H9 (cell line): ENCODE results near the gene LMNTD2. TPM values are rescaled to one million over a fixed set of nuclear protein-coding genes. Genes with fewer than 3 reads are reported as not detected.
A peak's percentile ranks its signal among the peaks of the same experiment; 100 is the strongest.

Experiments
- DNase-seq: peaks from one replicate; pipeline ENCODE4 v3.0.0-alpha.2; 2017
- H2AFZ ChIP-seq: one replicate; pipeline ENCODE4 v1.6.1; 2013; ENCODE audit warnings: mild to moderate bottlenecking, low read length, control low read depth, moderate library complexity
- H2AK5ac ChIP-seq: 2 replicates; pipeline ENCODE4 v1.6.1; 2013; ENCODE audit warnings: low read length, control low read depth, mixed read lengths; ENCODE audit not compliant: insufficient read length
- H2BK120ac ChIP-seq: one replicate; pipeline ENCODE4 v1.6.1; 2013; ENCODE audit warnings: low read depth, mild to moderate bottlenecking, low read length, control low read depth, inconsistent platforms; ENCODE audit not compliant: poor library complexity, severe bottlenecking
- H2BK12ac ChIP-seq: 2 replicates; pipeline ENCODE4 v1.6.1; 2013; ENCODE audit warnings: low read length, control low read depth, mixed read lengths, low read depth; ENCODE audit not compliant: insufficient read length
- H2BK15ac ChIP-seq: 2 replicates; pipeline ENCODE4 v1.6.1; 2013; ENCODE audit warnings: low read depth, low read length, control low read depth
- H2BK20ac ChIP-seq: one replicate; pipeline ENCODE4 v1.6.1; 2013; ENCODE audit warnings: low read depth, mild to moderate bottlenecking, low read length, control low read depth, inconsistent platforms; ENCODE audit not compliant: poor library complexity, severe bottlenecking
- H2BK5ac ChIP-seq: 2 replicates; pipeline ENCODE4 v1.6.1; 2013; ENCODE audit warnings: low read length, control low read depth, mixed read lengths; ENCODE audit not compliant: insufficient read length
- H3K14ac ChIP-seq: 2 replicates; pipeline ENCODE4 v1.6.1; 2013; ENCODE audit warnings: low read length, control low read depth; ENCODE audit not compliant: insufficient read depth
- H3K18ac ChIP-seq: 2 replicates; pipeline ENCODE4 v1.6.1; 2013; ENCODE audit warnings: low read depth, mild to moderate bottlenecking, mixed read lengths, low read length, control low read depth; ENCODE audit not compliant: insufficient read length
- H3K23ac ChIP-seq: 2 replicates; pipeline ENCODE4 v1.6.1; 2013; ENCODE audit warnings: low read length, control low read depth, mixed read lengths, low read depth; ENCODE audit not compliant: insufficient read length
- H3K23me2 ChIP-seq: 2 replicates; pipeline ENCODE4 v1.6.1; 2013; ENCODE audit warnings: low read depth, mild to moderate bottlenecking, mixed read lengths, low read length, control low read depth; ENCODE audit not compliant: insufficient read length, poor library complexity, severe bottlenecking
- H3K27ac ChIP-seq: 2 replicates; pipeline ENCODE4 v1.5.1; 2013; ENCODE audit warnings: low read length, control low read depth, mixed read lengths, low read depth; ENCODE audit not compliant: insufficient read length
- H3K27me3 ChIP-seq: 2 replicates; pipeline ENCODE4 v1.6.1; 2013; ENCODE audit warnings: low read length, control low read depth, inconsistent platforms; ENCODE audit not compliant: insufficient read depth
- H3K4ac ChIP-seq: 2 replicates; pipeline ENCODE4 v1.6.1; 2013; ENCODE audit warnings: low read depth, mild to moderate bottlenecking, control low read depth, inconsistent platforms, low read length, moderate library complexity
- H3K4me1 ChIP-seq: 2 replicates; pipeline ENCODE4 v1.6.1; 2013; ENCODE audit warnings: low read length, control low read depth, inconsistent platforms; ENCODE audit not compliant: insufficient read depth
- H3K4me2 ChIP-seq: 2 replicates; pipeline ENCODE4 v1.6.1; 2013; ENCODE audit warnings: low read length, control low read depth, mixed read lengths; ENCODE audit not compliant: insufficient read length, insufficient read depth
- H3K56ac ChIP-seq: 2 replicates; pipeline ENCODE4 v1.6.1; 2013; ENCODE audit warnings: low read depth, mild to moderate bottlenecking, mixed read lengths, low read length, control low read depth; ENCODE audit not compliant: insufficient read length
- H3K79me1 ChIP-seq: 2 replicates; pipeline ENCODE4 v1.6.1; 2013; ENCODE audit warnings: low read depth, mild to moderate bottlenecking, moderate library complexity, low read length, control low read depth, inconsistent platforms; ENCODE audit not compliant: insufficient read depth, poor library complexity, severe bottlenecking
- H3K79me2 ChIP-seq: 2 replicates; pipeline ENCODE4 v1.6.1; 2013; ENCODE audit warnings: low read length, control low read depth, inconsistent platforms; ENCODE audit not compliant: insufficient read depth
- H3K9ac ChIP-seq: 2 replicates; pipeline ENCODE4 v1.6.1; 2013; ENCODE audit warnings: low read length, control low read depth, mixed read lengths; ENCODE audit not compliant: insufficient read length; ENCODE audit errors: extremely low read depth
- H3K9me3 ChIP-seq: one replicate; pipeline ENCODE4 v1.6.1; 2013; ENCODE audit warnings: low read depth, low read length, inconsistent platforms; ENCODE audit not compliant: control insufficient read depth
- H3T11ph ChIP-seq: one replicate; pipeline ENCODE4 v1.6.1; 2013; ENCODE audit warnings: mild to moderate bottlenecking, low read length, control low read depth, inconsistent platforms
- H4K20me1 ChIP-seq: one replicate; pipeline ENCODE4 v1.6.1; 2013; ENCODE audit not compliant: control insufficient read depth, insufficient read length, insufficient read depth
- H4K5ac ChIP-seq: 2 replicates; pipeline ENCODE4 v1.6.1; 2013; ENCODE audit warnings: low read depth, mild to moderate bottlenecking, mixed read lengths, low read length, control low read depth; ENCODE audit not compliant: insufficient read length
- H4K8ac ChIP-seq: replicated peaks from 2 replicates; pipeline ENCODE4 v1.6.1; 2013; ENCODE audit warnings: low read length, control low read depth, mixed read lengths, low read depth; ENCODE audit not compliant: insufficient read length
- H4K91ac ChIP-seq: 2 replicates; pipeline ENCODE4 v1.6.1; 2013; ENCODE audit warnings: low read depth, mild to moderate bottlenecking, moderate library complexity, mixed read lengths, low read length, control low read depth; ENCODE audit not compliant: insufficient read length
- H3K27ac Mint-ChIP-seq, 3 experiments: 2 replicates in 2 of 3; 3 replicates in 1 of 3; pipeline ENCODE4 v1.8.0; 2020 to 2021; ENCODE audit warnings: mixed read lengths in 3 of 3, mild to moderate bottlenecking in 1 of 3, moderate library complexity in 1 of 3
- H3K27me3 Mint-ChIP-seq: 2 replicates; pipeline ENCODE4 v1.8.0; 2021; ENCODE audit warnings: low read depth, mild to moderate bottlenecking, moderate library complexity, mixed read lengths
- H3K36me3 Mint-ChIP-seq, 3 experiments: 2 replicates in 2 of 3; 3 replicates in 1 of 3; pipeline ENCODE4 v1.8.0; 2020 to 2021; ENCODE audit warnings: low read depth in 3 of 3, mixed read lengths in 3 of 3; ENCODE audit not compliant: insufficient read depth in 1 of 3
- H3K4me1 Mint-ChIP-seq, 2 experiments: 2 replicates each; pipeline ENCODE4 v1.8.0; 2020; ENCODE audit warnings: mixed read lengths in 2 of 2
- H3K4me3 Mint-ChIP-seq, 2 experiments: 2 replicates in 1 of 2; 3 replicates in 1 of 2; pipeline ENCODE4 v1.8.0; 2020 to 2021; ENCODE audit warnings: mild to moderate bottlenecking in 2 of 2, mixed read lengths in 2 of 2, moderate library complexity in 1 of 2
- H3K9me3 Mint-ChIP-seq, 2 experiments: 2 replicates in 1 of 2; 3 replicates in 1 of 2; pipeline ENCODE4 v1.8.0; 2020; ENCODE audit warnings: mild to moderate bottlenecking in 2 of 2, mixed read lengths in 2 of 2, moderate library complexity in 1 of 2
- WGBS: extraction: QIAGEN DNeasy Blood & Tissue Kit; methylation state at CpG from one replicate; pipeline ENCODE4 v1.1.7; 2013; ENCODE audit warnings: missing lambda C conversion rate, low lambda C conversion rate, mixed read lengths; ENCODE audit not compliant: insufficient read length; ENCODE audit errors: extremely low coverage; 5-methylcytosine and 5-hydroxymethylcytosine counted together
- total RNA-seq: library from RNA; stranded (reverse); gene quantifications from 2 replicates; pipeline ENCODE4 v1.2.1, GENCODE V29; 2021
- TF ChIP-seq, protein P1 (sequence below): fragments of 200-600 bp; sonication (generic); conservative IDR thresholded peaks from 3 replicates; pipeline ENCODE4 v1.8.0; 2021; ENCODE audit warnings: antibody characterized with exemption, mild to moderate bottlenecking

Gene LMNTD2
- total RNA-seq, 1 experiment from 2014 or later: 4.7 TPM

DNA sequence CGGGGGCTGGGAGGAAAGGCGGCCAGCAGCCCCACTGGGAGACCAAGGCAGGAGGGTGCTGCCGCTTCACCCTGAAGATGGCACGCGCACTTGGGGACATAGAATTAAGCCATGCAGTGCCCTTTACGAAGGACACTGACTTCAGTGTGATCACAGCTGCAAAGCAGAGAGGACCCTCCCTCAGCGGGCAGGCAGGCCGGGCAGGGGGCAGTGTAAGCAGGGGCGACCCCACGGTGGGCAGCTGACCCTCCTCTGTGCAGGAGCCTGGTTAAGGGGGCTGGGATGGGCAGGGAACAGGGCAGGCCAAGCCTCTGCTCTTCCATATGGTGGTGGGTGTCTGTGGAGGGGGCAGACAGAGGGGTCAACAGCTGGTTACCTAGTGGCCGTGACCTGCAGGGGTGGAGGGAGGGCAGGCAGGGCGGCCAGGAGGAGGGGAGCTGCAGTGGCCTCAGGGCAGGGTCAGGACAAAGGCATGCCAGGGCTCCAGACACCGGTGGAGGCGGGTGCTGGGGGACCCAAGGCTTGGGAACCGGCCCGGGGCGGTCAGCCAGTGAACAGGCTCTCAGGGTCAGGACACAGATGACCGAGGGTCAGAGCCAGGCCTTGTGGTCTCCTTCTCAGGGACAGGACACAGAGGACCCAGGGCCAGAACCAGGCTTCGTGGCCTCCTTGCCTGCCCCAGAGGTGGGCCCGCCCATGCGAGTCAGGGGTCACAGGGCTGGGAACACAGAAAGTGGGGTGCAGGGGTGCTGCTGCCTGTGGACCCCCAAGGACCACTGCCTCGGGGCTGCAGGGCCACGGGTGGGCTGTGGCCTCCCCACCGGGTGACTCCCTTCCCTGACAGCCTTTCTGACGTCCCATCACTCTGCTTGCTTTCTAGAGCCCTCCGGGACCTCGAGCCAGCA, 7.2 kb downstream of the LMNTD2 start:
- no peak overlapping the region for H2AK5ac ChIP-seq
- no peak overlapping the region for H3K4me2 ChIP-seq
- H2BK120ac ChIP-seq: no peak overlapping the region
- no peak overlapping the region for H3K18ac ChIP-seq
- no peak overlapping the region for H3T11ph ChIP-seq
- H3K79me2 ChIP-seq: no peaks in the 10 kb centered on the region
- Mint-ChIP-seq H3K27me3 (peaks cover 33% of the 10 kb centered on the region), H3K36me3 (peaks cover 0 to 2% (median 0%) of the 10 kb centered on the region in 3 experiments; a peak in 4 of 7 replicates), H3K9me3 (no peaks in the 10 kb centered on the region; a peak in 2 of 5 replicates), H3K4me3 (peak overlapping the region in 1 of 2 experiments; percentile 60; a peak in 2 of 5 replicates), H3K27ac (no peak overlapping the region), H3K4me1 (peaks cover 3 to 6% of the 10 kb centered on the region in 2 experiments)
- no peak overlapping the region for H3K56ac ChIP-seq
- H4K5ac ChIP-seq: no peak overlapping the region
- H3K23ac ChIP-seq: no peak overlapping the region
- no peak overlapping the region for H2BK20ac ChIP-seq
- H2BK5ac ChIP-seq: no peak overlapping the region
- no peak overlapping the region for H4K91ac ChIP-seq
- H3K14ac ChIP-seq: no peak overlapping the region
- no peak overlapping the region for H4K8ac ChIP-seq
- no peaks in the 10 kb centered on the region for H3K9me3 ChIP-seq
- no peaks in the 10 kb centered on the region for H4K20me1 ChIP-seq
- TF ChIP-seq, protein P1, sequence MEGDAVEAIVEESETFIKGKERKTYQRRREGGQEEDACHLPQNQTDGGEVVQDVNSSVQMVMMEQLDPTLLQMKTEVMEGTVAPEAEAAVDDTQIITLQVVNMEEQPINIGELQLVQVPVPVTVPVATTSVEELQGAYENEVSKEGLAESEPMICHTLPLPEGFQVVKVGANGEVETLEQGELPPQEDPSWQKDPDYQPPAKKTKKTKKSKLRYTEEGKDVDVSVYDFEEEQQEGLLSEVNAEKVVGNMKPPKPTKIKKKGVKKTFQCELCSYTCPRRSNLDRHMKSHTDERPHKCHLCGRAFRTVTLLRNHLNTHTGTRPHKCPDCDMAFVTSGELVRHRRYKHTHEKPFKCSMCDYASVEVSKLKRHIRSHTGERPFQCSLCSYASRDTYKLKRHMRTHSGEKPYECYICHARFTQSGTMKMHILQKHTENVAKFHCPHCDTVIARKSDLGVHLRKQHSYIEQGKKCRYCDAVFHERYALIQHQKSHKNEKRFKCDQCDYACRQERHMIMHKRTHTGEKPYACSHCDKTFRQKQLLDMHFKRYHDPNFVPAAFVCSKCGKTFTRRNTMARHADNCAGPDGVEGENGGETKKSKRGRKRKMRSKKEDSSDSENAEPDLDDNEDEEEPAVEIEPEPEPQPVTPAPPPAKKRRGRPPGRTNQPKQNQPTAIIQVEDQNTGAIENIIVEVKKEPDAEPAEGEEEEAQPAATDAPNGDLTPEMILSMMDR: no peak
- H2BK12ac ChIP-seq: no peak overlapping the region
- no peak overlapping the region for H3K4ac ChIP-seq
- no peaks in the 10 kb centered on the region for H3K4me1 ChIP-seq
- H2BK15ac ChIP-seq: no peak overlapping the region
- H3K27ac ChIP-seq: no peak overlapping the region
- no peak for DNase-seq
- peaks cover 5% of the 10 kb centered on the region; the same call in 1 of the 2 replicates for H3K27me3 ChIP-seq
- H3K79me1 ChIP-seq: no peaks in the 10 kb centered on the region
- H3K23me2 ChIP-seq: peaks cover 7% of the 10 kb centered on the region
- H3K9ac ChIP-seq: no peak overlapping the region
- H2AFZ ChIP-seq: no peak overlapping the region
- no CpG with 5 or more reads among the region's 27 CpGs for WGBS
